Measurements from ENCODE around the gene PLEKHA6. TPM values are rescaled to one million over a fixed set of nuclear protein-coding genes. Genes with fewer than 3 reads are reported as not detected.
A peak's percentile ranks its signal among the peaks of the same experiment; 100 is the strongest.

The PLEKHA6 gene
- total and polyA plus RNA-seq, 2 donors (not counting 1 experiment from before 2014, with no cell fraction given), result 0.31 to 0.47 TPM

GRCh38 chr1:204407295-204407971 lies 47.7 kb upstream of the PLEKHA6 start:
- peaks cover 86% of the 10 kb centered on the region for H4K20me1 ChIP-seq (ENCODE audit: control insufficient read depth, insufficient read depth, low read length, poor library complexity, severe bottlenecking)
- Mint-ChIP-seq H3K27me3 (no peaks in the 10 kb centered on the region), H3K4me1 (peaks cover 41% of the 10 kb centered on the region), H3K9me3 (ENCODE audit: insufficient read depth) (no peaks in the 10 kb centered on the region), H3K4me3 (peak overlapping the region; percentile 99), H3K27ac (no peak overlapping the region)
- no peak for DNase-seq
- no peak for TF ChIP-seq CTCF (IDR thresholded peaks at IDR 0.05)
- no peak for TF ChIP-seq EZH2 (IDR thresholded peaks at IDR 0.05; ENCODE audit: borderline replicate concordance, insufficient read depth, low read depth, low read length, poor library complexity, severe bottlenecking)
- no peak for ATAC-seq (ENCODE audit: low read depth)
- no peak overlapping the region for H2AFZ ChIP-seq (ENCODE audit: insufficient read depth, low read depth, low read length, poor library complexity, severe bottlenecking)
- no peaks in the 10 kb centered on the region for H3K27me3 ChIP-seq (replicated peaks in 1 of 4; ENCODE audit: control extremely low read depth in 1 of 4, control insufficient read depth in 3 of 4, insufficient read depth in 4 of 4, low read length in 3 of 4)
- ChIA-PET POLR2A (no interaction called here), CTCF (interaction anchor here (1.0 to 4.7 kb wide), 6 partner anchors 10 to 400 kb away, joined by 3 to 46 read pairs (median 4); no protein-coding TSS in a partner anchor)
- H3K4me1 ChIP-seq (ENCODE audit: control insufficient read depth in 2 of 2, insufficient read depth in 2 of 2, low read length in 2 of 2), result peaks cover 11 to 27% of the 10 kb centered on the region in 2 donors
- peaks cover 81% of the 10 kb centered on the region for H3K79me2 ChIP-seq (ENCODE audit: control insufficient read depth, insufficient read depth, low read length)
- peak overlapping the region; percentile 99 for H3K9ac ChIP-seq (ENCODE audit: low read length)
- WGBS (ENCODE audit: insufficient coverage), result no CpG with 5 or more reads among the region's 3 CpGs
- peak overlapping the region in 1 of 2 donors; percentile 99 for H3K27ac ChIP-seq (ENCODE audit: low read length in 2 of 2)
- peak overlapping the region; percentile 80 to 100 (median 92) for H3K4me3 ChIP-seq (ENCODE audit: control extremely low read depth in 1 of 5, extremely low read depth in 1 of 5, insufficient read depth in 1 of 5, low read depth in 2 of 5, low read length in 4 of 5)
- no peaks in the 10 kb centered on the region for H3K9me3 ChIP-seq (ENCODE audit: control extremely low read depth in 1 of 3, control insufficient read depth in 2 of 3, insufficient read depth in 1 of 3, low read length in 2 of 3)
- intact Hi-C loops (cut with micrococcal nuclease), result no loop called here
- peak overlapping the region; percentile 81 for H3K4me2 ChIP-seq (replicated peaks; ENCODE audit: low read depth, low read length, poor library complexity, severe bottlenecking)
- peaks cover 6 to 47% of the 10 kb centered on the region in 2 experiments for H3K36me3 ChIP-seq (replicated peaks in 1 of 2; ENCODE audit: control extremely low read depth in 1 of 2, control insufficient read depth in 1 of 2, extremely low read depth in 1 of 2, insufficient read depth in 2 of 2, low read length in 1 of 2)

- Mint-ChIP-seq H3K27me3 (no peaks in the 10 kb centered on the region), H3K4me1 (peaks cover 38% of the 10 kb centered on the region), H3K9me3 (ENCODE audit: insufficient read depth) (no peaks in the 10 kb centered on the region), H3K4me3 (peak overlapping the region; percentile 99), H3K27ac (no peak overlapping the region)
- intact Hi-C loops (cut with micrococcal nuclease), result no loop called here
- Histone ChIP-seq H2AFZ (ENCODE audit: insufficient read depth, low read depth, low read length, poor library complexity, severe bottlenecking) (no peak overlapping the region), H3K9me3 (ENCODE audit: control extremely low read depth in 1 of 3, control insufficient read depth in 2 of 3, insufficient read depth in 1 of 3, low read length in 2 of 3) (no peaks in the 10 kb centered on the region), H3K27ac (ENCODE audit: low read length in 2 of 2) (no peak overlapping the region), H3K36me3 (replicated peaks in 1 of 2; ENCODE audit: control extremely low read depth in 1 of 2, control insufficient read depth in 1 of 2, extremely low read depth in 1 of 2, insufficient read depth in 2 of 2, low read length in 1 of 2) (peaks cover 6 to 52% of the 10 kb centered on the region in 2 experiments), H3K4me3 (ENCODE audit: control extremely low read depth in 1 of 5, extremely low read depth in 1 of 5, insufficient read depth in 1 of 5, low read depth in 2 of 5, low read length in 4 of 5) (peak overlapping the region in 4 of 5 experiments; percentile 22 to 100 (median 91)), H4K20me1 (ENCODE audit: control insufficient read depth, insufficient read depth, low read length, poor library complexity, severe bottlenecking) (peaks cover 90% of the 10 kb centered on the region), H3K4me2 (replicated peaks; ENCODE audit: low read depth, low read length, poor library complexity, severe bottlenecking) (peak overlapping the region; percentile 81), H3K9ac (ENCODE audit: low read length) (peak overlapping the region; percentile 99), H3K27me3 (replicated peaks in 1 of 4; ENCODE audit: control extremely low read depth in 1 of 4, control insufficient read depth in 3 of 4, insufficient read depth in 4 of 4, low read length in 3 of 4) (no peaks in the 10 kb centered on the region), H3K4me1 (ENCODE audit: control insufficient read depth in 2 of 2, insufficient read depth in 2 of 2, low read length in 2 of 2) (peaks cover 9 to 23% of the 10 kb centered on the region in 2 donors), H3K79me2 (ENCODE audit: control insufficient read depth, insufficient read depth, low read length) (peaks cover 83% of the 10 kb centered on the region)
- whole genome bisulfite sequencing (ENCODE audit: insufficient coverage), result no CpG with 5 or more reads among the region's 4 CpGs
- ATAC-seq (ENCODE audit: low read depth) (no peak), DNase-seq (no peak)
- CTCF ChIA-PET, result interaction anchor here (0.8 to 4.7 kb wide), 3 partner anchors 9 to 96 kb away, joined by 3 to 46 read pairs (median 4); no protein-coding TSS in a partner anchor
- TF ChIP-seq CTCF (IDR thresholded peaks at IDR 0.05), result no peak
- no peak for TF ChIP-seq EZH2 (IDR thresholded peaks at IDR 0.05; ENCODE audit: borderline replicate concordance, insufficient read depth, low read depth, low read length, poor library complexity, severe bottlenecking)
- POLR2A ChIA-PET, result interaction anchor here (0.7 kb wide), 1 partner anchor 8 kb away, joined by 3 read pairs; no protein-coding TSS in a partner anchor
These were observed 46.9 kb upstream of the PLEKHA6 start for GRCh38 chr1:204406621-204407020.
